ENCODE measurements around the gene NGRN.

The NGRN gene

DNA sequence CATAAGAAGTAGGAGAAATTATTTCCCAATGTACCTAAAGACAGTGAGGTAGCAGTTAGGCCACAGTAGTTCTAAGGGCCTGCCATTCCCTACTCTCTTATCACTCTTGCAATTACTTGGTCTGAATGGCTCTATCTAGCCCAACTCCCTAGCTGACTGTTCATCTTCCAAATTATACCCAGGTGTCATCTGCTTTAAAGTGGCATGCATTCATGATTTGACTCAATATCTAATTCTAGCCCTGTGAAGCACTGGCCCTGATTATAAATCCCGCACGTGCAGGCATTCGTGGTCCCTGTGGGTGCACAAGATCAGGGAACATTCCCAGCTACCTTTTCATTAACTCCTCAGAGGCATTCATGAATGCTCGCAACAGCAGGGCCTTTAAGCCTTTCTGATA lies 43.5 kb downstream of the NGRN start:
- H3K27ac Mint-ChIP-seq = no peak overlapping the region
- H3K27me3 Mint-ChIP-seq = no peaks in the 10 kb centered on the region
- no peaks in the 10 kb centered on the region for H3K9me3 Mint-ChIP-seq
- H3K4me1 Mint-ChIP-seq (ENCODE audit: low read depth) = peaks cover 38% of the 10 kb centered on the region
- no peaks in the 10 kb centered on the region for H3K36me3 Mint-ChIP-seq (ENCODE audit: low read depth)
- no peak overlapping the region for H3K4me3 Mint-ChIP-seq

DNA sequence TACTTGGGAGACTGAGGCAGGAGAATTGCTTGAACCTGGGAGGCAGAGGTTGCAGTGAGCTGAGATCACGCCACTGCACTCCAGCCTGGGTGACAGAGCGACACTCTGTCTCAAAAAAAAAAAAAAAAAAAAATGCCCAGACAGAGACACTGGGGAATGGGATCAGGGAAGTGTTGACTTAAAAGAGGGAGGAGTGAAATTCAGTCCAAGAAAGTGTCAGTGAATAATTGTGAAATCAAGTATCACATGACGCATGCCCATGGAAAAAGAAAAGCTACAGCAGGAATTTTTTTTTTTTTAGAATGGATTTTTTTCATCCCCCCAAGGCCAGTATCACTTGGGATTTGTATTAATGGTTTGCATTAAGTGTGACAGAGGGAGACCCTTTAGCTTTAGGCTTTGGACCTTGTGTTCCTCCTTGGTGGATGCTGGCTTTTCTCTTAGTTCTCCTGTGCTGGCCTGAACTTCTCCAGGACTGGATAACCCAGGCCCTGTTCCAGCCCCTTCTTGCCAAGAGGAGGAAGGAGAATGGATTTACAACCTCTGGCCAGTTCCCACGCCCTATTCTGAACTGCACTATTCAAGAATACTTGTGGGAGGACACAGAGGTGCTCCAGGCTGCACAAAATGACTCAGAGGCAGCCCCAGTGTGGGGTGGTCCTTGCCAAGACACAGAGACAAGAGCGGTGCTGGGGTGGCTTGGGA lies 50.0 kb downstream of the NGRN start:
- Mint-ChIP-seq H3K27ac (no peak overlapping the region), H3K27me3 (no peaks in the 10 kb centered on the region), H3K4me3 (no peak overlapping the region), H3K36me3 (ENCODE audit: low read depth) (no peaks in the 10 kb centered on the region), H3K9me3 (no peaks in the 10 kb centered on the region), H3K4me1 (ENCODE audit: low read depth) (peaks cover 15% of the 10 kb centered on the region)

DNA sequence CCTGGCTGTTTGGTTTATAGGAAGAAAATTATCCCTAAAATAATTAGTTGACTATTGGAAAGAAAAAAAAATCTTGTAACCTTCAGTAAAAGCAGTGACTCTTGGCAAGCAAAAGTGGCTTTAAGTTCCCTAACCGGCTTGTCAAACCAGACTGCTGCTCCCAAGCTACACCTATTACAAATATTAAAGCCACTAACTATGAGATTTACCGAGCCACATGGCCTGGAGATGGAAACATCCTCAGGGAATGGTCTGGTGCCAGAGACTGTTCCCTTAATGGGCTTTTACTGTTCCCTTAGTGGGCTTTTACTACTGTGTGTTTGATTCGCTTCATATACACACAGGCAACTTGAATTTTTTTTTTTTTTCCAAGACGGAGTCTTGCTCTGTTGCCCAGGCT lies 50.7 kb downstream of the NGRN start:
- Mint-ChIP-seq H3K4me3 (no peak overlapping the region), H3K27ac (no peak overlapping the region), H3K4me1 (ENCODE audit: low read depth) (peaks cover 17% of the 10 kb centered on the region), H3K9me3 (no peaks in the 10 kb centered on the region), H3K27me3 (no peaks in the 10 kb centered on the region), H3K36me3 (ENCODE audit: low read depth) (no peaks in the 10 kb centered on the region)

DNA sequence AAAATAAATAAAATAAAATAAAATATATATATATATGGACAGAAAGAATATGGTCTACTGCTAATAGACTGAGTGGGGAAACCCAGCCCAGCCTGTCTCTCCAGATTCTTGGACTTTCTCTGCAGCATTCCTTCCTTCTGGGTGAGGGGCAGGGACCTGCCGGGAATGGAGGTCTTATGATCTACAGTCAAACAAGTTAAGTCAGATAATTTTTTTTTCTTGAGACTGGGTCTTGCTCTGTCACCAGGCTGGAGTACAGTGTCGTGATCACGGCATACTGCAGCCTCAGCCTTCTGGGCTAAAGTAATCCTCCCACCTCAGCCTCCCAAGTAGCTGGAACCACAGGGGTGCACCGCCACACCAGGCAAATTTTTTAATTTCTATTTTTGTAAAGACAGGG lies 53.1 kb downstream of the NGRN start:
- no peaks in the 10 kb centered on the region for H3K9me3 Mint-ChIP-seq
- H3K27me3 Mint-ChIP-seq = no peaks in the 10 kb centered on the region
- H3K27ac Mint-ChIP-seq = no peak overlapping the region
- H3K4me1 Mint-ChIP-seq (ENCODE audit: low read depth) = peaks cover 9% of the 10 kb centered on the region
- H3K36me3 Mint-ChIP-seq (ENCODE audit: low read depth) = no peaks in the 10 kb centered on the region
- H3K4me3 Mint-ChIP-seq = no peak overlapping the region

DNA sequence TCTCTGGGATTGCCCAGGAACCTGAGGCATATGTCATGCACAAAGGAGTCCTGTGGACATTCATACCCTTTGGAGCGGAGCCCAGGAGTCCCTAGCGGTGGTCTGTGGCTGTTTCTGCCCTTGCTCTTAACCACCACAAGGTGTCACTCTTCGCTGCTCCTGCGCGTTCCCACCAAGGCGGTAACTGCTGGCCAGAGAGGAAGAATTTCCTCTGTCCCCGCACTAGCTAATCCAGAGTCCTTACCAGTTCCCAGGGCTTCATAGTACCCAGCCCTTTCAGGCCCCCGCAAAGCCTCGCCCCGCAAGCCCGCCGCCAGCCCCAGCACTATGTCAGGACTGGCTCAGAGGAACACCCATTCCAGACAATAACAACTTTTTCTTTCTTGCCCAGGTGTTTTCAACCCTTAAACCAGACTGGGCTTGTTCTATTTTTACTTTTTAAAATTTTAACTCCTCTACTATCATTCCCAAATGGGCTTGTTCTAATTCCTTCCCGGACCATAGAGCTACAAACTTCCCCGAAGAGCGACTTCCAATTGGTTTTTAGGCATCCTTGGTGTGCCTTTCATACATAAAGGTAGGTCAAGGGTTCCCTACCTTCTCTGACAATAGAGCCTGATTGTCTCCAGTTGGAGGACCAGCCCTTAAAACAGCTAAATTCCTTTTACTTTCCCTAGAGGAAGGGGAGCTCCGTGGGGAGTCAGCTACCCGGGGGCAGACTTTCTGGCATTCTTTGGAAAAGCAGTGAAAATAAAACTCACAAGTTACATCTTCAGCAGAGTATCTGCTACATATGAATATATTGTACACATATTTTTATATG lies 54.8 kb downstream of the NGRN start:
- H3K4me3 Mint-ChIP-seq = no peak overlapping the region
- no peaks in the 10 kb centered on the region for H3K27me3 Mint-ChIP-seq
- H3K36me3 Mint-ChIP-seq (ENCODE audit: low read depth) = no peaks in the 10 kb centered on the region
- H3K4me1 Mint-ChIP-seq (ENCODE audit: low read depth) = peaks cover 9% of the 10 kb centered on the region
- H3K27ac Mint-ChIP-seq = no peak overlapping the region
- no peaks in the 10 kb centered on the region for H3K9me3 Mint-ChIP-seq

DNA sequence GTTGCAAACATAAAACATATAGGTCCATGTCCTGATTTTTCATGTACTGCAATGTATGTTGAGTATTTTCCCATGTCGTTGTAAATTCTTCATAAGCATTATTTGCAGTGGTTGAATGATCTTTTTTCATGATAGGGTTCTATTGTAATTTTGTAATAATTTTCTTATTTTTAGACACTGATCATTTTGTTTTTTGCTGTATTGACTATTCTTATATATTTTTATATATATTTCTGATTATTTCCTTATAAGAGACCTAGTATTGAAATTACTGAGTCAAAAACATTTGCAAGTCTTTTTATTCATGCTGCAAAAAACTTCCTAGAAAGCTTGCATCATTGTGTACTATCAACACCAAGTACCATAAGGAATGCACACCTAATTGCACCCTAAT lies 55.4 kb downstream of the NGRN start:
- H3K9me3 Mint-ChIP-seq = no peaks in the 10 kb centered on the region
- no peak overlapping the region for H3K4me3 Mint-ChIP-seq
- H3K27ac Mint-ChIP-seq = no peak overlapping the region
- no peaks in the 10 kb centered on the region for H3K36me3 Mint-ChIP-seq (ENCODE audit: low read depth)
- no peaks in the 10 kb centered on the region for H3K27me3 Mint-ChIP-seq
- H3K4me1 Mint-ChIP-seq (ENCODE audit: low read depth) = peaks cover 9% of the 10 kb centered on the region

All from stimulated activated naive CD8-positive, alpha-beta T cell treated with anti-CD3 and anti-CD28 coated beads, Interleukin-15, Interleukin-2, amounts not matched to agents 100 ng/mL and 50 ng/mL, for 24 hours (primary cell).